Activated CD8-positive, alpha-beta memory T cell treated with anti-CD3 and anti-CD28 coated beads for 1 hour (primary cell): ENCODE data around the gene GRM4.
"Not testable (repeated sequence)": the region's sequence is repeated elsewhere in the genome, so short reads cannot be mapped to it uniquely, and the experiment has no call there.

ENCODE experiments used
- DNase-seq, 2 donors: peaks; one replicate each; pipeline ENCODE4 v3.0.0-alpha.2; 2020; ENCODE audit warnings: low read depth in 1 of 2; ENCODE audit errors: extremely low read depth in 1 of 2

GRM4 gene

GRCh38 chr6:34027445-34027936, 118.4 kb downstream of the GRM4 start:
- peak; percentile 11 to 59 for DNase-seq

GRCh38 chr6:34025861-34026260, 120.0 kb downstream of the GRM4 start:
- no peak for DNase-seq

GRCh38 chr6:34025112-34025807, 120.6 kb downstream of the GRM4 start:
- DNase-seq: no peak

- DNase-seq: no peak
Observed at GRCh38 chr6:34022873-34023255, 123.0 kb downstream of the GRM4 start.

GRCh38 chr6:34022250-34022872, 123.5 kb downstream of the GRM4 start:
- DNase-seq: no peak

- DNase-seq: no peak
Observed at GRCh38 chr6:34021554-34022190, 124.2 kb downstream of the GRM4 start.

- DNase-seq: no peak
Observed at GRCh38 chr6:34020807-34021553, 124.9 kb downstream of the GRM4 start.

- DNase-seq: no peak
Observed at GRCh38 chr6:34020278-34020677, 125.6 kb downstream of the GRM4 start.

- DNase-seq: no peak
Observed at GRCh38 chr6:34018961-34019606, 126.8 kb downstream of the GRM4 start.

- DNase-seq: no peak
Observed at GRCh38 chr6:34018026-34018425, 127.9 kb downstream of the GRM4 start.

- DNase-seq: no peak
Observed at GRCh38 chr6:34017106-34017805, 128.6 kb downstream of the GRM4 start.

- DNase-seq: not testable (repeated sequence)
Observed at GRCh38 chr6:34016573-34016972, 129.3 kb downstream of the GRM4 start.

- no peak for DNase-seq
Observed at GRCh38 chr6:34015586-34015985, 130.3 kb downstream of the GRM4 start.

- DNase-seq: no peak
Observed at GRCh38 chr6:34011264-34011663, 134.6 kb downstream of the GRM4 start.

- no peak for DNase-seq
Observed at GRCh38 chr6:34005901-34006531, 139.9 kb downstream of the GRM4 start.

- DNase-seq: no peak
Observed at GRCh38 chr6:34004706-34005105, 141.2 kb downstream of the GRM4 start.

- DNase-seq: no peak
Observed at GRCh38 chr6:34003962-34004361, 141.9 kb downstream of the GRM4 start.

- no peak for DNase-seq
Observed at GRCh38 chr6:34001706-34002621, 143.9 kb downstream of the GRM4 start.

- no peak for DNase-seq
Observed at GRCh38 chr6:34000281-34000680, 145.6 kb downstream of the GRM4 start.
